SW 1271 (cell line): ENCODE data around the gene CLTA.
"Not testable (repeated sequence)": the region's sequence is repeated elsewhere in the genome, so short reads cannot be mapped to it uniquely, and the experiment has no call there.

ENCODE experiments used
- DNase-seq, 2 experiments: peaks; one replicate each; lab custom pipeline; 2025; lab: John Stamatoyannopoulos, UW

Gene CLTA

DNA sequence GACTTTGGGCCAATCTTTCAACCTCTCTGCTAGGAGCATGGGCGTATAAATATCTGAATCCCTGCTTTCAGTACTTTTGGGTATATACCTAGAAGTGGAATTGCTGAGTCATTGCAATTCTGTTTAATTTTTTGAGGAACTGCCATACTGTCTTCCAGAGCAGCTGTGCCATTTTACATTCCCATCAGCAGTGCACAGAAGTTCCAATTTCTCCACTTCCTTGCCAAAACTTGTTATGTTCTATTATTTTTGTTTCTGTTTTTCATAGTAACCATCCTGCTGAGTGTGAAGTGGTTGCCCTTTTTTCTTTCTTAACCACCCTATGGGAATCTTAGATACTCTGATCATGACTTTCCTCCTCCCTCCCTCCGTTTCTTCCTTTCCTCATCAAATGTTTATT is 32.6 kb upstream of the CLTA start:
- DNase-seq = no peak

DNA sequence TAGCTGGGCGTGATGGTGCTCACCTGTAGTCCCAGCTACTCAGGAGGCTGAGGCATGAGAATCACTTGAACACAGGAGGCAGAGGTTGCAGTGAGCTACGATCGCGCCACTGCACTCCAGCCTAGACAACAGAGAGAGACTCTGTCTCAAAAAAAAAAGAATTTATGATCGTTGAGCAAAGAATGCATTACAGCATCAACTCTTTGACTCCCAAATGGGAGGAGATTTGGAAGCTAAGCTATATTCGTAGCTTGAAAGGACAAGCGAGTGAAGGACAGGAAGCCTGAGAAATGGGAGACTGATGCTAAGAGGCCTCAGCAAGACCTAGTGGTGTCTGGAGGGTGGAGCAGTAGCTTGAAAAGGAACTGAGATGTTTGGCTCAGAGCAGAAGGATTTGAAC is 31.8 kb upstream of the CLTA start:
- no peak for DNase-seq

GRCh38 chr9:36159509-36159908 is 31.2 kb upstream of the CLTA start:
- DNase-seq = not testable (repeated sequence)

- DNase-seq = not testable (repeated sequence)
These were observed 30.6 kb upstream of the CLTA start for GRCh38 chr9:36160126-36160525.

GRCh38 chr9:36161187-36161586 is 29.5 kb upstream of the CLTA start:
- no peak for DNase-seq

DNA sequence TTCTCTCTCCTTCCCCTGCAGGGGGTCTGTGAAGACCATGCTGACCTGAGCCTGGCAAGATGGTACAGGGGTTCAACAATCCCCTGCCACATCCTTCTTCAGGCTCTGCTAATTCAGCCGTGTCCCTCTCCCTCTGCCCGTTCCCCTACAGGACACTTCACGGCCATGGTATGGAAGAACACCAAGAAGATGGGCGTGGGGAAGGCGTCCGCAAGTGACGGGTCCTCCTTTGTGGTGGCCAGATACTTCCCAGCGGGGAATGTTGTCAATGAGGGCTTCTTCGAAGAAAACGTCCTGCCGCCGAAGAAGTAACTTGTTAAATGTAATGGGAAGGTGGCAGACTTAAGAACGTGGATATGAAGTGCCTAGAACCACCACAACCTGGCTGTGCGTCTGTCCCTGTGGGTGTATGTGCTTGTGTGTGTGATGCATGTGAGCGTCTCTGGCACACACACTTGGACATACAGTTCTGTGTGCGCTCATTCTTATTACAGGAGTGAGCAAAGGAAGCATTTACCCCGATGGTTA is 28.4 kb upstream of the CLTA start:
- no peak for DNase-seq

- no peak for DNase-seq
These were observed 27.5 kb upstream of the CLTA start for GRCh38 chr9:36163049-36163785.

DNA sequence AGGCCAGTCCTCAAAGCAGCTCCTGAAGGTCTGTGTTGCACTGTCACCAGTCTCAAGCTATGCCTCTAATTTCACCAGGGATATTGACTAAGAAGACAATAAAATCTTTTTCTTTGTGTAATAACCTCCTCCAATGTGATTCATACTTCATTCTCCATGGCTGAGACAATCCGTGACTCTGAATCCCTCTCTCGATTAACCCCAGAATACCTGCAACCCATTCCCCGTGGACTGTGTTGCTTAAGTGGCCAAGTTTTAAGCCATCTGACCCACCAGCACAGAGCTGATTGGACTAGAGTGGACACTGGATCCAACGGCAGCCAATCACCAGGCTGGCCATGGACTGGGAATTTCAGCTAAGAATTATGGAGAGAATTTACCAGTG is 26.9 kb upstream of the CLTA start:
- DNase-seq = no peak

DNA sequence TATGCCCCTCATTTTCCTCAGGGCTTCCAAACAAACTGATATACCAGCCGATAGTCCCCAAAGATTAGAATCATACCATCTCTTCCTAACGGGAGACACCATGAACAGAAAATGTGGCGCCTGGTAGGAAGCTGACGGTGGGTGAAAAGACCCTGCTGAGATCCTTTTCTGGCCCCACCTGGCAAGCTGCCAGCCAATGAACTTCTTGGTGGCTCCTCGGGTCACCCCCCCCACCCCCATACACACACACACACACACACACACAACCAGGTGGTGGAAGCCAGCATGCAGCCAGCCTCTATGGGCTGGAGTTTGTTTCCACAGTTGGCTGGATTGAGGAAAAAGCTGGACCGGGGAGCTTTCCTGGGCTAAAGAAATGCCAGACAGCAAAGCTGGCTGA is 26.3 kb upstream of the CLTA start:
- DNase-seq = no peak

- no peak for DNase-seq
These were observed 25.7 kb upstream of the CLTA start for GRCh38 chr9:36164989-36165388.

GRCh38 chr9:36165826-36166167 is 24.9 kb upstream of the CLTA start:
- no peak for DNase-seq

- peak in 1 of 2 experiments; percentile 46 for DNase-seq
These were observed 24.4 kb upstream of the CLTA start for GRCh38 chr9:36166168-36166927.

GRCh38 chr9:36169166-36169565 is 21.6 kb upstream of the CLTA start, which contains the start of gene CCIN:
TSS of gene CCIN (plus strand) at chr9:36169388. CDS start at chr9:36169503, 115 bp downstream.
- DNase-seq = no peak

GRCh38 chr9:36169708-36170107 is 21.0 kb upstream of the CLTA start:
- DNase-seq = no peak

- DNase-seq = no peak
These were observed 20.2 kb upstream of the CLTA start for GRCh38 chr9:36170531-36170930.

DNA sequence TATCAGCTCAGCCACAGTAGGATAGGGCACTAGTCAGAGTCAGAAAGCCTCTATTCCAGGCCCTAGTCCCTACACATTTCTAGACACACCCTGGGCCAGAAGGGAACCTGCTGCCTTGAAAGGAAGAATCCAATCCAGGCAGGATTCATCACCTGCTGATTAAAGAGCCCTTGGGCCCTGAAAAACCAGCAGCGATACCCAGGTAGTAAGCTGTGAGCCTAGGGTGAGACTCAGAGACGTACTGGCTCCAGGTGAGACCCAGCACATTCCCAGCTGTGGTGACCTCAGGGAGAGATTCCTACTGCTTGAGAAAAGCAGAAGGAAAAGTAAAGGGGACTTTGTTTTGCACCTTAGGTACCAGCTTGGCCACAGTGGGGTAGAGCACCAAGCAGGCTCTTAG is 16.9 kb upstream of the CLTA start:
- no peak for DNase-seq

DNA sequence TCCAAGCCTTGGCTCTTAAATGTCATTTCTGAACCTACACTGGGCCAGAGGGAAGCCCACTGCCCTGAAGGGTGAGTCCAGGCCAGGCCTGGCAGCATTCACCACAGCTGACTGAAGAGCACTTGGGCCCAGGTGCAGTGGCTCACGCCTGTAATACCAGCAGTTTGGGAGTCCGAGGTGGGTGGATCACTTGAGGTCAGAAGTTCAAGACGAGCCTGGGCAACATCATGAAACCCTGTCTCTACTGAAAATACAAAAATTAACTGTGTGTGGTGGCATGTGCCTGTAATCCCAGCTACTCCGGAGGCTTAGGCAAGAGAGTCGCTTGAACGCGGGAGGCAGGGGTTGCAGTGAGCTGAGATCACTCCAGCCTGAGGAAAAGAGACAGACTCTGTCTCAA is 16.4 kb upstream of the CLTA start:
- no peak for DNase-seq

DNA sequence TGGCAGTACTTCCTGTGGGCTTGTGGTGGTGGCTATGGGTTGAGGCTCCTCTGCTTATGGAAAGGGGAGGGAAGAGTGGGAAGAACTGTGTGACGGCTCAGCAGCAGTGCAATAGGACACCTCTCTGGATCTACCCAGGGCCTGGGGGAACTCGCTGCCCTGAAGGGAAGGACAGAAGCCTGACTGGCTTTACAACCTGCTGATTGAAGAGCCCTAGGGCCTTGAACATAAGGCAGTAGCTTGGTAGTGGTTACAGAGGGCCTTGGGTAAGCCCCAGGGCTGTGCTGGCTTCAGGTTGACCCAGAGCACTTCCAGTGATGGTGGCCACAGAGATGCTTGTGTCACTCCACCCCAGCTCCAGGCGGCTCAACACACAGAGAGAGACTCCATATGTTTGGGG is 16.0 kb upstream of the CLTA start:
- DNase-seq = no peak

DNA sequence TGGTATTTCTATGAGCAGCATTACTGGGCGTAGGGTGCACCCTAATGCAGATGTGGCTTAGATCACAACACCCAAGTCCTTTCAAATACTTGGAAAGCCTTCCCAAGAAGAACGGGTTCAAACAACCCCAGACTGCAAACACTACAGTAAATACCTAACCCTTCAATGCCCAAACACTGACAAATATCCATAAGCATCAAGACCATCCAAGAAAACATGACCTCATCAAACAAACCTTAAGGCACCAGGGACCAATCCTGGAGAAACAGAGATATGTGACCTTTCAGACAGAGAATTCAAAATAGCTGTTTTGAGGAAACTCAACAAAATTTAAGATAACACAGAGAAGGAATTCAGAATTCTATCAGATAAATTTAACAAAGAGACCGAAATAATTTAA is 15.5 kb upstream of the CLTA start:
- not testable (repeated sequence) for DNase-seq

- DNase-seq = not testable (repeated sequence)
These were observed 14.2 kb upstream of the CLTA start for GRCh38 chr9:36176496-36176895.

DNA sequence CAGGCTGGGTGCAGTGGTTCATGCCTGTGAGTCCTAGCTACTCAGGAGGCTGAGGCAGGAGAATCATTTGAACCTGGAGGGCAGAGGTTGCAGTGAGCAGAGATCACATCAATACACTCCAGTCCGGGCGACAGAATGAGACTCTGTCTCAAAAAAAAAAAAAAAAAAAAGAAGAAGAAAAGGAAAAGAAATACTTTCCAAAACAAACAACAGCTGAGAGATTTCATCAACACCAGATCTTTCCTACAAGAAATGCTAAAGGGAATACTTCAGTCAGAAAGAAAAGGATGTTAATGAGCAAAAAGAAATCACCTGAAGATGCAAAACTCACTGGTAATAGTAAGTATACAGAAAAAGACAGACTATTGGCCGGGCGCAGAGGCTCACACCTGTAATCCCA is 13.2 kb upstream of the CLTA start:
- no peak for DNase-seq

DNA sequence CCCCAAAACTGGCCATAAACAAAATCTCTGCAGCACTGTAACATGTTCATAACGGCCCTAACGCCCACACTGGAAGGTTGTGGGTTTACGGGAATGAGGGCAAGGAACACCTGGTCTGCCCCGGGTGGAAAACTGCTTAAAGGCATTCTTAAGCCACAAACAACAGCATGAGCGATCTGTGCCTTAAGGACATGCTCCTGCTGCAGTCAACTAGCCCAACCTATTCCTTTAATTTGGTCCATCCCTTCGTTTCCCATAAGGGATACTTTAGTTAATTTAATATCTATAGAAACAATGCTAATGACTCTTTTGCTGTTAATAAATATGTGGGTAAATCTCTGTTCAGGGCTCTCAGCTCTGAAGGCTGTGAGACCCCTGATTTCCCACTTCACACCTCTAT is 10.5 kb upstream of the CLTA start:
- not testable (repeated sequence) for DNase-seq

- no peak for DNase-seq
These were observed 3.3 kb upstream of the CLTA start for GRCh38 chr9:36187414-36187813.
